ENCODE measurements around the gene FAM3A.

Gene FAM3A

DNA sequence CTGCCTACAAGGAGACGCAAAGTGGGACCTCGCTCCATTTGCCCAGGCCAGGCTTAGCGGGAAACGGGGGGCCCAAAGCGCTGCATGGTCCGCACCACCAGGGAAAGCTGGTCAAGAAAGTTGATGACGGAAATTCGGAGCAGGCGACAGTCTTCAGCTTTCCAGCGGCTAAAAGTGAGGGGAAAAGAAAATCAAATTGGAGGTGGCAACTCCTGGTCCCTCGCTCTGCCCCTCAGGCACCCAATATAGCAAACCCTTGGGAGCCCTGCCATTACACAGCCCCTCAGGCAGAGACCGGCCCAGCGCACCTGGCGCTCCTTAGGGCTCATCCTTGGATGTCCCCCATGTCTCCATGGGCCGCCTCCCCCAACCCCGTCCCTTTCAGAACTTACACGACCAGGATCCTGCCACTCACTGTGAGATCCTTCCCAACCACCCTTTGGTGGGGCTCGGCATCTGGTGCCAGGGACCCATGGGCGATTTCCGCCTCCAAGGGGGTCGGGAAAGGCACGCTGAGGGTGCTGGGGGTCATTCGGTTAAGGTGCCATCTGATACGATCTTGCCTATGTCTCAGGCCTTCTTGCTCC is 38.0 kb downstream of the FAM3A start:
- no peak for DNase-seq

- no peak for DNase-seq
Measured at GRCh38 chrX:154476821-154477220, 39.2 kb downstream of the FAM3A start.

DNA sequence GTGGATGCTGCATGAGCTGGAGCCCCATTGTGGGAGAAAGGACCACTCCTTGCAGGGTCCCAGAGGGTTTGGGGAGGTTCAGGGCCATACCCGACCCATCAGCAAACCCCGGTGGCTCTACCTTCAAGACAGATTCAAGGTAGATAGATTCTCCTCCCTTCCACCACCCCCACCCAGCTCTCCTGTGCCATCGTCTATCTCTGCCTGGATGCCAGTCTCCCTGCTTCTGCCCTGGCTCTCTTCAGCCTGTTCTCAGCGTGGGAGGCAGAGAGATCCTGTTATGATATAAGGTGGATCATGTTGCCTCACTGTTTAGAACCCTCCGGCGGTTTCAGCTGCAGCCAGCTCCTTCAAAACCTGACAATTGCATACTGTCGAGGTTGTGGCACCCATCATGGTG is 42.3 kb downstream of the FAM3A start:
- no peak for DNase-seq

DNA sequence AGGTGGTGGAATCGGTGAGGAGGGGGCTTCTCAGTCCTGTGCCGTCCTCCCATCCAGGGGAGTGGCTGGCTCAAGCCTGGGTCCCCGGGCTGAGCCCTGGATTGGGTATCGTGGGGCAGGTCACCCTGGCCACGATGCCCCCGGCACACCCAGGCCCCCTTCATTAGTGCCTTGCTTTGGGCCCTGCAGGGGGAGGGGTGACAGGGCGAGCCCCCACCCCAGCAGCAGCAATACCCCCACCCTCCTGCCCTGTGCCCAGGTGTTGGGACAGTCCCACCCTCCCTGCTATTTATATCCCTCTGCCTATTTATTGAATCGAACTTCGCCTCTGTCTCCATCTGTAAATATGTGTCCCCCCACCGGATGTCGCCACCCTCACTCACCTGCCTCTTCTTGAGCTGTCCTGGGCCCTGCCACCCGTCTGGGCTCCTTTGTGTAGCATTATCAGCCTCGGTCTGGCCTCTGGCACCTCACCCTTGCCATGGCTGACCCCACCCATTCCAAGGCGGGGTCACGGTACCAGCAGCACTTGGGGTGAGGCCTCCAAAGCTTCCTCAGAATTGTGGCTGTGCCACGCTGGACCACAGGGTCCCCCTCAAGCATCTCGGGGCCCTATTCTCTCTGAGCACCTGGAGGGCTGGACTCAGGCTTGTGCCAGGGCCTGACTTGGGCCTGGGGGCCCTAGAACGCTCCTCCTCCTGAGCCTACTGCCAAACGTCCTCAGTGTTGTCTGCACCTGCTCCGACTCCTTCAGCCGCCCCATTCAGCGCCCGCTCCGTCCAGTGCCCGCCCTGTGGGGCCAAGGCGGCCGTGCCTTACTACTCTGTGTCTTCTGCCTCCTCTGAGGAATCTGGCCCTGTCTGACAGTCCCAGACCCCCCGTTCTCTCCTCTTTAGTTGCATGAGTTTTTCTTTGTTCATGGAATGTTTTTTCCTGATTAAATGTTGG is 43.1 kb downstream of the FAM3A start:
- no peak for DNase-seq

GRCh38 chrX:154471839-154472684 is 44.0 kb downstream of the FAM3A start:
- DNase-seq = no peak

GRCh38 chrX:154470914-154471568 is 45.0 kb downstream of the FAM3A start:
- no peak for DNase-seq

DNA sequence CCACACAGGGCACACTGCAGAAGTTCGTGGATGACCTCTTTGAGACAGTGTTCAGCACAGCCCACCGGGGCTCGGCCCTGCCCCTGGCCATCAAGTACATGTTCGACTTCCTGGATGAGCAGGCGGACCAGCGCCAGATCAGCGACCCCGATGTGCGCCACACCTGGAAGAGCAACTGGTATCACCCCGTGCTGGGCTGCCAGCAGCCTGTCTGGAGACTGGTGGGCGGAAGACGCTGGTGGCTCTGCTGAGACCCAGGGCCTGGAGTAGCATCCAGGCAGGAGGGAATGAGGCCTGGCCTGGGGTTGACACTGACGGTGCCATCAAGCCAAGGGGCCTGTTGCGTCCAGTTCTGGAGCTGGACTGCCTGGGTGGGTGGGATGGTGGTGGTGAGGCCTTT is 45.6 kb downstream of the FAM3A start:
- no peak for DNase-seq

DNA sequence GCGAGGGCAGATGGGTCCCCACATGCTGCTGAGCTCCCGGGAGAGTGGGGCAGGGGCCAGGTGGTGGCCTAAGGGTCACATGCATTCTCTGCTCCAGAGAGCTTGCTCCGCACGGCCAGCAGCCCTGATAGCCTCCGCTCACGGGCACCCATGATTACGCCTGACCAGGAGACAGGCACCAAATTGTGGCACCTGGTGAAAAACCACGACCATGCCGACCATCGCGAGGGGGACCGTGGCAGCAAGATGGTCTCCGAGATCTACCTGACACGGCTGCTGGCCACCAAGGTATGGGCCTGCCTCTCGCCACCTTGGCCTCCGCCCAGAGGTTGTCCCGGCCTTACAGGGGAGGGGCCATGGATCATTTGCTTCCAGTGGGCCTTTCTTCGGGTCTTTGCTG is 46.2 kb downstream of the FAM3A start:
- no peak for DNase-seq

GRCh38 chrX:154469114-154469513 is 46.9 kb downstream of the FAM3A start:
- DNase-seq = no peak

DNA sequence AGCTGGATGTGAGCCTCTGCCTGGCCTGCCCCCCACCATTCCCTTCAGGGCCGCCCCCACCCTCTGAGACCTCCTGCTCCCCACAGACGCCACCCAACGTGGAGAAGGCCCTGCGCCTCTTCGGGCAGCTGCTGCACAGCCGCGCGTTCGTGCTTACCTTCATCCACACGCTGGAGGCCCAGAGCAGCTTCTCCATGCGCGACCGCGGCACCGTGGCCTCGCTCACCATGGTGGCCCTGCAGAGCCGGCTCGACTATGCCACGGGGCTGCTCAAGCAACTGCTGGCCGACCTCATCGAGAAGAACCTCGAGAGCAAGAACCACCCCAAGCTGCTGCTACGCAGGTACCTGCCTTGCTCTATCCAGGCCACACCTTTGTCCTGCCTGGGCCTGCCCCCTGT is 47.8 kb downstream of the FAM3A start:
- no peak for DNase-seq

DNA sequence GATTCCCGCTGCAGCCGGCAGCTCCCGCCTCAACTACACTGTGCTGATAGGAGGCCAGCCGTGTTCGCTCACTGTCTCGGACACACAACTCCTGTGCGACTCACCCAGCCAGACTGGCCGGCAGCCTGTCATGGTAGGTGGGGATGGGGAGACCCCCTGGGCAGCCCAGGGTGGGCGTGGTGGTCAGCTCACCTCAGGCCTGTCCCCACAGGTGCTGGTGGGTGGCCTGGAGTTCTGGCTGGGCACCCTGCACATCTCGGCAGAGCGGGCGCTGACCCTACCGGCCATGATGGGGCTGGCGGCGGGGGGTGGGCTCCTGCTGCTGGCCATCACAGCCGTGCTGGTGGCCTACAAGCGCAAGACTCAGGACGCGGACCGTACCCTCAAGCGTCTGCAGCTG is 48.5 kb downstream of the FAM3A start:
- no peak for DNase-seq

- DNase-seq = no peak
Measured at GRCh38 chrX:154466907-154467306, 49.1 kb downstream of the FAM3A start.

DNA sequence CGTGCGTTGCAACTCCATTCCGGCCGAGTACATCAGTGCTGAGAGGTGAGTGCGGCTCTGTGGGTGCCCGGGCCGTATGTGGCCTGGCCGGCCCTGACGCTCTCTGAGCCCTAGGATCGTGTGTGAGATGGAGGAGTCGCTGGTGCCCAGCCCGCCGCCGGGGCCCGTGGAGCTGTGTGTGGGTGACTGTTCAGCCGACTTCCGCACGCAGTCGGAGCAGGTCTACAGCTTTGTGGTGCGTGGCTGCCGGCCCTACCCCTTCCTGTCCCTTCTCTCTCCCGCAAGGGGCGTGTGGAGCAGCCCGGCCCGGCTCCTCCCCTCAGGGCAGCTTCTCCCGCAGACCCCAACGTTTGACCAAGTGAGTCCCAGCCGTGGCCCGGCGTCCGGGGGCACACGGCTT is 50.0 kb downstream of the FAM3A start:
- DNase-seq = no peak

- DNase-seq = no peak
Measured at GRCh38 chrX:154465601-154466000, 50.4 kb downstream of the FAM3A start.

GRCh38 chrX:154464806-154465365 is 51.1 kb downstream of the FAM3A start:
- DNase-seq = no peak

GRCh38 chrX:154463611-154464220 is 52.3 kb downstream of the FAM3A start:
- no peak for DNase-seq

- DNase-seq = no peak
Measured at GRCh38 chrX:154462396-154462795, 53.6 kb downstream of the FAM3A start.

- DNase-seq = no peak
Measured at GRCh38 chrX:154460326-154460725, 55.7 kb downstream of the FAM3A start.

DNA sequence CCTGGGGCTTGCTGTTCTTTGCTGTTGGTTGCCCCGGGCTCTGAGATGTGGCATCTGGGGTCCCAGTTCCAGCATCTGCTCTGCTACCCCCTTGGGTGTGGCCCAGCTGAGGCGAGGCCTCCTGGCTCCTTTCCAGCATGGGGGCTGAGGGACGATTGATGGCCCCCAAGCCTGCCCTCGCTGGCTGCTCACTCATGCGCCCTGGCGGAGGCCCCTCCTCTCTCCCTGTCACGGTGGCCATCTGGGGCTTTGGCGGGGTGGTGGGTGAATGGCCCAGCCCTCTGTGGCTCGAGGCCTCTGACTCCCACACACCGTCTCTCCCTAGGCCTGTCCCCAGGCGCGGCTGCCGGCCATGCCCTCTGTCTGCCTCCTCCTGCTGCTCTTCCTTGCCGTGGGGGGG is 56.2 kb downstream of the FAM3A start:
- no peak for DNase-seq

- peak; percentile 34 for DNase-seq
Measured at GRCh38 chrX:154458954-154459778, 56.9 kb downstream of the FAM3A start.

All from activated CD4-positive, alpha-beta T cell treated with anti-CD3 and anti-CD28 coated beads, Interleukin-10, Interleukin-2, amounts not matched to agents 100 ng/mL and 50 ng/mL, durations not matched to agents 16 hours and 8 hours (primary cell).